Stimulated activated CD8-positive, alpha-beta memory T cell treated with anti-CD3 and anti-CD28 coated beads, Interleukin-15, amount 100 ng/mL, for 4 hours (primary cell): Measurements from ENCODE around the gene KLK13.

Experiments used
- DNase-seq, 2 donors: peaks; one replicate each; pipeline ENCODE4 v3.0.0-alpha.2; 2020; ENCODE audit warnings: low read depth in 2 of 2

Gene KLK13

GRCh38 chr19:51064534-51065220, at the start of gene KLK13:
Gene KLK13, minus strand, starts transcription at chr19:51065092. Its CDS starts 25 bp downstream, at chr19:51065067.
- DNase-seq: no peak

GRCh38 chr19:51114087-51114729, 49.3 kb upstream of the KLK13 start:
- no peak for DNase-seq

GRCh38 chr19:51111606-51112005, 46.7 kb upstream of the KLK13 start:
- no peak for DNase-seq

GRCh38 chr19:51110666-51110971, 45.7 kb upstream of the KLK13 start:
- DNase-seq: no peak

GRCh38 chr19:51108805-51109146, 43.9 kb upstream of the KLK13 start:
- DNase-seq: no peak

GRCh38 chr19:51108066-51108804, 43.3 kb upstream of the KLK13 start, which contains the start of gene CTU1:
Gene CTU1, minus strand, starts transcription at chr19:51108409. Its CDS starts 3,840 bp downstream, at chr19:51104569.
- DNase-seq: peak; percentile 98

- no peak for DNase-seq
Observed at GRCh38 chr19:51107406-51108065, 42.6 kb upstream of the KLK13 start.

GRCh38 chr19:51103926-51104341, 39.0 kb upstream of the KLK13 start:
- no peak for DNase-seq

- DNase-seq: no peak
Observed at GRCh38 chr19:51102991-51103390, 38.1 kb upstream of the KLK13 start.

- no peak for DNase-seq
Observed at GRCh38 chr19:51101171-51101865, 36.4 kb upstream of the KLK13 start.

GRCh38 chr19:51100601-51101000, 35.7 kb upstream of the KLK13 start:
- no peak for DNase-seq

- DNase-seq: no peak
Observed at GRCh38 chr19:51099047-51099382, 34.1 kb upstream of the KLK13 start.

GRCh38 chr19:51098365-51099046, 33.6 kb upstream of the KLK13 start:
- peak in 1 of 2 donors; percentile 23 for DNase-seq

- no peak for DNase-seq
Observed at GRCh38 chr19:51097796-51098195, 32.9 kb upstream of the KLK13 start.

- DNase-seq: peak in 1 of 2 donors; percentile 34
Observed at GRCh38 chr19:51097166-51097738, 32.4 kb upstream of the KLK13 start.

GRCh38 chr19:51096473-51097165, 31.7 kb upstream of the KLK13 start:
- no peak for DNase-seq

GRCh38 chr19:51094696-51095279, 29.9 kb upstream of the KLK13 start:
- no peak for DNase-seq

GRCh38 chr19:51093510-51094345, 28.8 kb upstream of the KLK13 start:
- no peak for DNase-seq

GRCh38 chr19:51093101-51093500, 28.2 kb upstream of the KLK13 start:
- DNase-seq: no peak
